HepG2 (cell line): ENCODE data around the gene KRTAP1-4. TPM values are rescaled to one million over a fixed set of nuclear protein-coding genes. Genes with fewer than 3 reads are reported as not detected.

Experiments
- ATAC-seq: fragments of 200-7000 bp; cut with Tn5 transposase; 3 replicates; pipeline ENCODE4 v1.9.1; 2020; ENCODE audit warnings: mild to moderate bottlenecking, moderate library complexity
- BruUV-seq: library from RNA; stranded (reverse); fragments of 400-500 nt; replicated peaks from 2 replicates; lab custom pipeline; 2021; lab: Mats Ljungman, UMichigan
- CTCF ChIA-PET: fragments of 300-600 bp; formaldehyde crosslinking; extraction: SDS; loops from one replicate; lab custom pipeline; 2021; ENCODE audit warnings: low total read pairs, inconsistent platforms, low intra/inter-chr PET ratio; lab: Yijun Ruan, JAX
- POLR2A ChIA-PET: fragments of 350-600 bp; sonication (Branson Sonifier 250); formaldehyde crosslinking; loops from one replicate; lab custom pipeline; 2020; ENCODE audit warnings: antibody characterized with exemption, inconsistent platforms; lab: Yijun Ruan, JAX
- DNase-seq: peaks from one replicate; pipeline ENCODE4 v3.0.0-alpha.2; 2015; ENCODE audit warnings: low spot score
- FAIRE-seq: peaks from 3 replicates; lab custom pipeline; 2011; peaks lifted over from hg19 to GRCh38; lab: Jason Lieb, UNC
- H2AFZ ChIP-seq: one replicate; pipeline ENCODE4 v1.6.1; 2011; ENCODE audit warnings: low read length, inconsistent platforms
- H3K27ac ChIP-seq: fragments of 300-600 bp; 3 replicates; pipeline ENCODE4 v1.8.0; 2011; ENCODE audit warnings: mixed run types, mild to moderate bottlenecking, mixed read lengths, low read length, inconsistent platforms; ENCODE audit not compliant: insufficient read depth; ENCODE audit errors: extremely low read length
- H3K27me3 ChIP-seq, 2 experiments: fragments of 200-600 bp in 1 of 2; 2 replicates in 1 of 2; 3 replicates in 1 of 2; pipeline versions ENCODE4 v1.6.0 to v1.8.0; 2011; ENCODE audit warnings: low read length in 2 of 2, mild to moderate bottlenecking in 2 of 2, moderate library complexity in 2 of 2, inconsistent platforms in 1 of 2; ENCODE audit not compliant: insufficient read depth in 2 of 2, control insufficient read depth in 1 of 2
- H3K36me3 ChIP-seq, 2 experiments: fragments of 200-600 bp in 1 of 2; replicated peaks in 1 of 2; 2 replicates in 1 of 2; 3 replicates in 1 of 2; pipeline versions ENCODE4 v1.5.1 to v1.8.0; 2011; ENCODE audit warnings: low read length in 2 of 2, inconsistent platforms in 1 of 2; ENCODE audit not compliant: insufficient read depth in 2 of 2, control insufficient read depth in 1 of 2
- H3K4me1 ChIP-seq: 2 replicates; pipeline ENCODE4 v1.5.1; 2012; ENCODE audit warnings: low read length, inconsistent platforms; ENCODE audit not compliant: insufficient read depth
- H3K4me2 ChIP-seq: 2 replicates; pipeline ENCODE4 v1.6.0; 2011; ENCODE audit warnings: low read depth, low read length, inconsistent platforms
- H3K4me3 ChIP-seq, 3 experiments: fragments of 200-600 bp in 1 of 3; sonication (generic), shearing (Covaris generic) in 1 of 3; replicated peaks in 1 of 3; 2 replicates each; pipeline ENCODE4 v1.5.1; 2011 to 2016; ENCODE audit warnings: low read length in 3 of 3, inconsistent platforms in 2 of 3, low read depth in 2 of 3, mild to moderate bottlenecking in 2 of 3, control low read depth in 1 of 3, mixed read lengths in 1 of 3; ENCODE audit not compliant: insufficient read depth in 1 of 3
- H3K79me2 ChIP-seq: one replicate; pipeline ENCODE4 v1.6.1; 2011; ENCODE audit warnings: low read length, inconsistent platforms; ENCODE audit not compliant: insufficient read depth
- H3K9ac ChIP-seq: 2 replicates; pipeline ENCODE4 v1.6.0; 2011; ENCODE audit warnings: mild to moderate bottlenecking, low read depth, low read length, inconsistent platforms; ENCODE audit not compliant: insufficient read depth
- H3K9me3 ChIP-seq: 2 replicates; pipeline ENCODE4 v1.5.1; 2012; ENCODE audit warnings: mild to moderate bottlenecking, low read length
- H4K20me1 ChIP-seq: 2 replicates; pipeline ENCODE4 v1.6.0; 2011; ENCODE audit warnings: inconsistent platforms, mild to moderate bottlenecking, low read length, moderate library complexity; ENCODE audit not compliant: insufficient read depth
- TFE3 ChIP-seq: IDR thresholded peaks from 2 replicates; pipeline ENCODE4 v1.6.1; 2016
- ZNF687 ChIP-seq: sonication (generic); formaldehyde crosslinking; IDR thresholded peaks from 2 replicates; pipeline ENCODE4 v1.5.1; 2020; ENCODE audit warnings: mild to moderate bottlenecking, missing genetic modification reagents, moderate library complexity
- ZNF784 ChIP-seq: sonication (generic); formaldehyde crosslinking; IDR thresholded peaks from 2 replicates; pipeline ENCODE4 v1.5.1; 2020; ENCODE audit warnings: missing genetic modification reagents, mild to moderate bottlenecking, borderline replicate concordance
- WGBS: methylation state at CpG from one replicate; pipeline ENCODE4 v1.1.6; 2017; ENCODE audit warnings: low lambda C conversion rate; 5-methylcytosine and 5-hydroxymethylcytosine counted together
- in situ Hi-C: cut with HindIII; loops from 2 replicates; pipeline ENCODE4 v1.10.0; 2017; ENCODE audit warnings: low pct_unique_long_range_greater_than_20kb; ENCODE audit not compliant: extremely low pct_ligation_motif_present
- intact Hi-C: fragments of 100-400 bp; cut with micrococcal nuclease; formaldehyde crosslinking; loops from one replicate; pipeline ENCODE4 v1.10.0; 2022; ENCODE audit not compliant: unreplicated experiment
- polyA plus RNA-seq, 8 experiments: library from polyadenylated mRNA; depleted of rRNA in 3 of 8; stranded (reverse) in 7 of 8; unstranded in 1 of 8; fragments of >200 nt; fragmentation: Illumina TruSeq in 4 of 8; extraction: Trizol in 4 of 8; gene quantifications; 2 replicates each; pipeline versions ENCODE4 v1.2.1 to v1.2.3, GENCODE V29; 2011 to 2016; ENCODE audit warnings: low read depth in 4 of 8, missing spikeins in 1 of 8, mixed read lengths in 1 of 8; ENCODE audit not compliant: insufficient read depth in 1 of 8
- total RNA-seq, 5 experiments: library from RNA; depleted of rRNA; stranded (reverse); fragments of >200 nt; fragmentation: Illumina TruSeq; extraction: Trizol; gene quantifications; 2 replicates each; pipeline ENCODE4 v1.2.3, GENCODE V29; 2016; ENCODE audit warnings: low read depth in 1 of 5

KRTAP1-4 gene
- total and polyA plus RNA-seq, 2 of the 13 experiments (the other 11 are each of a cell fraction or from before 2014, with no cell fraction given) = not detected

GRCh38 chr17:41004397-41004796 is 25.6 kb downstream of the KRTAP1-4 start:
- DNase-seq (no peak), FAIRE-seq (no peak), ATAC-seq (no peak)
- H3K9me3 ChIP-seq = no peaks in the 10 kb centered on the region
- CTCF ChIA-PET = no interaction called here
- peak; percentile 42 for TF ChIP-seq ZNF687 (CRISPR knock-in tag)
- TF ChIP-seq ZNF784 (CRISPR knock-in tag) = peak; percentile 48; the same call in 1 of the 2 replicates
- TF ChIP-seq TFE3 (CRISPR knock-in tag) = no peak
- WGBS = 96% methylated on average over 3 of the region's 3 CpGs
- no peak overlapping the region for H3K27ac ChIP-seq
- intact Hi-C loops = no loop called here
- H3K4me1 ChIP-seq = peaks cover 68% of the 10 kb centered on the region
- H3K36me3 ChIP-seq = no peaks in the 10 kb centered on the region
- POLR2A ChIA-PET = no interaction called here
- H3K4me3 ChIP-seq = no peak overlapping the region
- no peaks in the 10 kb centered on the region for H3K27me3 ChIP-seq
- BruUV-seq = no TSS peak
- H3K4me2 ChIP-seq = no peak overlapping the region
- in situ Hi-C loops = loop anchor here (5.0 kb wide), 2 partner anchors 42 to 92 kb away; no protein-coding TSS in a partner anchor
- no peaks in the 10 kb centered on the region for H4K20me1 ChIP-seq
- H3K79me2 ChIP-seq = no peaks in the 10 kb centered on the region
- no peak overlapping the region for H3K9ac ChIP-seq
- no peak overlapping the region for H2AFZ ChIP-seq
